DND-41 (cell line): ENCODE measurements around the gene NEDD4.

Experiments
- EZH2 ChIP-seq: IDR thresholded peaks from 3 replicates; pipeline ENCODE4 v1.6.1; 2012; ENCODE audit warnings: borderline replicate concordance, low read depth, mild to moderate bottlenecking, moderate library complexity, low read length, inconsistent platforms; ENCODE audit not compliant: severe bottlenecking
- TF ChIP-seq, protein P1 (sequence below): IDR thresholded peaks from 2 replicates; pipeline ENCODE4 v1.5.1; 2012; ENCODE audit warnings: borderline replicate concordance, low read length, moderate library complexity, mild to moderate bottlenecking; ENCODE audit not compliant: poor library complexity, severe bottlenecking; ENCODE audit errors: extremely low read depth

DNA sequence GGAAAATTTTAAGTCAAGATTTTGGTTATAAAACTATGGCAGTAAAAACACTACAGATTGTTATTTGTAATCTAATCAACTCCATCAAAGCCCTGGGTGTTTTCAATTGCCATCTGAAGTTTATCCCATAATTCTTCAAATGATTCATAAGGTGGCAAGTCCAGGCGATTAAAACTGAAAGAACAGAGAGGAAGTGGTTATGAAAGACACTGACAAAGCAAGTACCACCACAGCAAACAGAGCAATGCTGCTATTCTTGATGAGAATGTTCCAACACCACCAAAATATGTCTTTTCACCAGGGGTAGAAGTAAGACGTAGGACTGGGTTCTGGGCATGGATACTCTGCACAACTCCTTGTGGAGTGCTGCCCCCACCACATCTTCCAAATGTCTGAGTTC, 163.6 kb downstream of the NEDD4 start:
- TF ChIP-seq, protein P1, sequence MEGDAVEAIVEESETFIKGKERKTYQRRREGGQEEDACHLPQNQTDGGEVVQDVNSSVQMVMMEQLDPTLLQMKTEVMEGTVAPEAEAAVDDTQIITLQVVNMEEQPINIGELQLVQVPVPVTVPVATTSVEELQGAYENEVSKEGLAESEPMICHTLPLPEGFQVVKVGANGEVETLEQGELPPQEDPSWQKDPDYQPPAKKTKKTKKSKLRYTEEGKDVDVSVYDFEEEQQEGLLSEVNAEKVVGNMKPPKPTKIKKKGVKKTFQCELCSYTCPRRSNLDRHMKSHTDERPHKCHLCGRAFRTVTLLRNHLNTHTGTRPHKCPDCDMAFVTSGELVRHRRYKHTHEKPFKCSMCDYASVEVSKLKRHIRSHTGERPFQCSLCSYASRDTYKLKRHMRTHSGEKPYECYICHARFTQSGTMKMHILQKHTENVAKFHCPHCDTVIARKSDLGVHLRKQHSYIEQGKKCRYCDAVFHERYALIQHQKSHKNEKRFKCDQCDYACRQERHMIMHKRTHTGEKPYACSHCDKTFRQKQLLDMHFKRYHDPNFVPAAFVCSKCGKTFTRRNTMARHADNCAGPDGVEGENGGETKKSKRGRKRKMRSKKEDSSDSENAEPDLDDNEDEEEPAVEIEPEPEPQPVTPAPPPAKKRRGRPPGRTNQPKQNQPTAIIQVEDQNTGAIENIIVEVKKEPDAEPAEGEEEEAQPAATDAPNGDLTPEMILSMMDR: no peak
- TF ChIP-seq EZH2: no peak
